ENCODE results near the gene ZNF557. TPM values are rescaled to one million over a fixed set of nuclear protein-coding genes. Genes with fewer than 3 reads are reported as not detected.

Gene ZNF557
- total RNA-seq, 1 experiment from 2014 or later: 7.8 TPM

DNA sequence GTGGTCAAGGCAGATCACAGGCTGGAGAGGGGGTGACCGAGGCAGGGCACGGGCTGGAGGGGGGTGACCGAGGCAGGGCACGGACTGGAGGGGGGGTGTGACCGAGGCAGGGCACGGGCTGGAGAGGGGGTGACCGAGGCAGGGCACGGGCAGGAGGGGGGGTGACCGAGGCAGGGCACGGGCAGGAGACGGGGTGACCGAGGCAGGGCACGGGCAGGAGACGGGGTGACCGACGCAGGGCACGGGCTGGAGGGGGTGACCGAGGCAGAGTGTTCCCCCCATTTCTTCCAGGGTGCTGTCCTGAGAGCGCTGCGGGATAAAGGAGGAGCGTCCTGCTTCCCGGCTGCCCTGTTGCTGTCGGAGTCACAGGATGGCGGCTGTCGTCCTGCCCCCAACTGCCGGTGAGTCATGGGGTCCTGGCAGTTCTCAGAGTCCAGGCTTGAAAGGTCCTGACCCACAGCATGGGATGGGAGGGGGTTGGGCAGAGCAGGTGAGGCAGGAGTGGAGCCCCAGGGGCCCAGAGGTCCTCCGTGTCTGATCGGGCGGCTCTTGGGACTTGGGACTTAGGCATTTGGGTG lies 5.3 kb downstream of the ZNF557 start:
- peaks cover 54 to 66% of the 10 kb centered on the region in 2 experiments for H3K36me3 ChIP-seq (ENCODE audit: control insufficient read depth in 1 of 2, insufficient read depth in 2 of 2, low read length in 2 of 2)
- no peak overlapping the region for H2AFZ ChIP-seq (ENCODE audit: low read depth, low read length, poor library complexity, severe bottlenecking)
- BruUV-seq (replicated peaks): no TSS peak
- DNase-seq (ENCODE audit: low read depth, low spot score): no peak
- H3K4me3 ChIP-seq (replicated peaks in 1 of 2; ENCODE audit: low read depth in 1 of 2, low read length in 2 of 2): no peak overlapping the region
- H3K27ac ChIP-seq (ENCODE audit: low read depth, low read length): no peak overlapping the region
- TF ChIP-seq, protein P1, sequence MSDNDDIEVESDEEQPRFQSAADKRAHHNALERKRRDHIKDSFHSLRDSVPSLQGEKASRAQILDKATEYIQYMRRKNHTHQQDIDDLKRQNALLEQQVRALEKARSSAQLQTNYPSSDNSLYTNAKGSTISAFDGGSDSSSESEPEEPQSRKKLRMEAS (IDR thresholded peaks at IDR 0.05): no peak
- TF ChIP-seq SP1 (IDR thresholded peaks at IDR 0.05; ENCODE audit: low read depth) (no peak), EZH2phosphoT487 (IDR thresholded peaks at IDR 0.05; ENCODE audit: borderline replicate concordance) (no peak)
- TF ChIP-seq, protein P2, sequence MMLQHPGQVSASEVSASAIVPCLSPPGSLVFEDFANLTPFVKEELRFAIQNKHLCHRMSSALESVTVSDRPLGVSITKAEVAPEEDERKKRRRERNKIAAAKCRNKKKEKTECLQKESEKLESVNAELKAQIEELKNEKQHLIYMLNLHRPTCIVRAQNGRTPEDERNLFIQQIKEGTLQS (IDR thresholded peaks at IDR 0.05): no peak
- POLR2A ChIA-PET: no interaction called here
- H4K20me1 ChIP-seq (ENCODE audit: insufficient read depth): no peaks in the 10 kb centered on the region
- H3K27me3 ChIP-seq (ENCODE audit: insufficient read depth, low read length): no peaks in the 10 kb centered on the region
- no peak overlapping the region for H3K4me2 ChIP-seq (ENCODE audit: low read length)
- RAD21 ChIA-PET (ENCODE audit: low non-redundant PET in 1 of 2, low total read pairs in 2 of 2, uncharacterized antibody in 2 of 2, unreplicated experiment in 2 of 2): no interaction called here
- no peak for ATAC-seq
- H3K9ac ChIP-seq (ENCODE audit: low read length): no peak overlapping the region
- peaks cover 4 to 5% of the 10 kb centered on the region in 2 experiments; a peak in 3 of 4 replicates for H3K4me1 ChIP-seq (ENCODE audit: control insufficient read depth in 1 of 2, insufficient read depth in 2 of 2, low read length in 2 of 2)
- H3K79me2 ChIP-seq (ENCODE audit: insufficient read depth, low read length): peaks cover 19% of the 10 kb centered on the region
- H3K9me2 ChIP-seq (ENCODE audit: insufficient read depth): no peaks in the 10 kb centered on the region
- intact Hi-C loops (cut with micrococcal nuclease): no loop called here
- peaks cover 17 to 18% of the 10 kb centered on the region in 2 experiments; a peak in 3 of 4 replicates for H3K9me3 ChIP-seq (ENCODE audit: control insufficient read depth in 1 of 2, insufficient read depth in 1 of 2, low read depth in 1 of 2, low read length in 2 of 2)
- CTCF ChIA-PET: no interaction called here

DNA sequence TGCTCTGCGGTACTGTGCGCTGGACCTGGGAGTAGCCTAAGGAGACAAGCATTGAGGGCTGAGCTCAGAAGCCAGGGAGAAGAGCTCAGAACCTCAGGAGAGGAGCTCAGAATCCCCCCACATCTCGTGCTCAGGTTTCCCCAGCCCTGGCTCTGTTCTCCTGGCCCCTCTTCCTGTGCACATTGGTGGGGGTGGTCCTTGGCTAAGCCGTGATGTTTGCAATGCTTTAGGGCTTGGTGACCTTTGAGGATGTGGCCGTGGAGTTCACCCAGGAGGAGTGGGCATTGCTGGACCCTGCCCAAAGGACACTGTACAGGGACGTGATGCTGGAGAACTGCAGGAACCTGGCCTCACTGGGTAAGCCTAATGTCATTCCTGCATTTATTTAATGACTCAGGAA lies 6.6 kb downstream of the ZNF557 start:
- no peak for DNase-seq (ENCODE audit: low read depth, low spot score)
- intact Hi-C loops (cut with micrococcal nuclease): no loop called here
- H3K9ac ChIP-seq (ENCODE audit: low read length): no peak overlapping the region
- CTCF ChIA-PET: no interaction called here
- H3K4me3 ChIP-seq (replicated peaks in 1 of 2; ENCODE audit: low read depth in 1 of 2, low read length in 2 of 2): no peak overlapping the region
- no TSS peak for BruUV-seq (replicated peaks)
- H3K4me2 ChIP-seq (ENCODE audit: low read length): no peak overlapping the region
- no peaks in the 10 kb centered on the region for H3K4me1 ChIP-seq (ENCODE audit: control insufficient read depth in 1 of 2, insufficient read depth in 2 of 2, low read length in 2 of 2)
- peaks cover 61 to 79% of the 10 kb centered on the region in 2 experiments for H3K36me3 ChIP-seq (ENCODE audit: control insufficient read depth in 1 of 2, insufficient read depth in 2 of 2, low read length in 2 of 2)
- no peaks in the 10 kb centered on the region for H3K27me3 ChIP-seq (ENCODE audit: insufficient read depth, low read length)
- H3K79me2 ChIP-seq (ENCODE audit: insufficient read depth, low read length): peaks cover 6% of the 10 kb centered on the region; the same call in 1 of the 2 replicates
- POLR2A ChIA-PET: no interaction called here
- no peaks in the 10 kb centered on the region for H4K20me1 ChIP-seq (ENCODE audit: insufficient read depth)
- H3K27ac ChIP-seq (ENCODE audit: low read depth, low read length): no peak overlapping the region
- H3K9me2 ChIP-seq (ENCODE audit: insufficient read depth): no peaks in the 10 kb centered on the region
- RAD21 ChIA-PET (ENCODE audit: low non-redundant PET in 1 of 2, low total read pairs in 2 of 2, uncharacterized antibody in 2 of 2, unreplicated experiment in 2 of 2): no interaction called here
- peaks cover 27 to 28% of the 10 kb centered on the region in 2 experiments; a peak in 3 of 4 replicates for H3K9me3 ChIP-seq (ENCODE audit: control insufficient read depth in 1 of 2, insufficient read depth in 1 of 2, low read depth in 1 of 2, low read length in 2 of 2)
- ATAC-seq: no peak
- no peak overlapping the region for H2AFZ ChIP-seq (ENCODE audit: low read depth, low read length, poor library complexity, severe bottlenecking)
- TF ChIP-seq, protein P1 (IDR thresholded peaks at IDR 0.05): no peak
- TF ChIP-seq FOSL1 (IDR thresholded peaks at IDR 0.05; ENCODE audit: low read depth) (no peak), JUND (IDR thresholded peaks at IDR 0.05) (no peak), CEBPB (IDR thresholded peaks at IDR 0.05; ENCODE audit: low read depth) (no peak), ZFX (IDR thresholded peaks at IDR 0.05) (no peak), YY1 (IDR thresholded peaks at IDR 0.05; ENCODE audit: extremely low read depth, insufficient replicate concordance, low read depth, low read length) (no peak), SP1 (IDR thresholded peaks at IDR 0.05; ENCODE audit: low read depth) (no peak), SRF (IDR thresholded peaks at IDR 0.05; ENCODE audit: low read depth) (no peak), ELF1 (IDR thresholded peaks at IDR 0.05; ENCODE audit: borderline replicate concordance, low read depth) (no peak)
- TF ChIP-seq, protein P3, sequence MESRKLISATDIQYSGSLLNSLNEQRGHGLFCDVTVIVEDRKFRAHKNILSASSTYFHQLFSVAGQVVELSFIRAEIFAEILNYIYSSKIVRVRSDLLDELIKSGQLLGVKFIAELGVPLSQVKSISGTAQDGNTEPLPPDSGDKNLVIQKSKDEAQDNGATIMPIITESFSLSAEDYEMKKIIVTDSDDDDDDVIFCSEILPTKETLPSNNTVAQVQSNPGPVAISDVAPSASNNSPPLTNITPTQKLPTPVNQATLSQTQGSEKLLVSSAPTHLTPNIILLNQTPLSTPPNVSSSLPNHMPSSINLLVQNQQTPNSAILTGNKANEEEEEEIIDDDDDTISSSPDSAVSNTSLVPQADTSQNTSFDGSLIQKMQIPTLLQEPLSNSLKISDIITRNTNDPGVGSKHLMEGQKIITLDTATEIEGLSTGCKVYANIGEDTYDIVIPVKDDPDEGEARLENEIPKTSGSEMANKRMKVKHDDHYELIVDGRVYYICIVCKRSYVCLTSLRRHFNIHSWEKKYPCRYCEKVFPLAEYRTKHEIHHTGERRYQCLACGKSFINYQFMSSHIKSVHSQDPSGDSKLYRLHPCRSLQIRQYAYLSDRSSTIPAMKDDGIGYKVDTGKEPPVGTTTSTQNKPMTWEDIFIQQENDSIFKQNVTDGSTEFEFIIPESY (IDR thresholded peaks at IDR 0.05; ENCODE audit: extremely low read depth, insufficient replicate concordance, low read length): no peak
- TF ChIP-seq, protein P2 (IDR thresholded peaks at IDR 0.05): no peak
- TF ChIP-seq, protein P4, sequence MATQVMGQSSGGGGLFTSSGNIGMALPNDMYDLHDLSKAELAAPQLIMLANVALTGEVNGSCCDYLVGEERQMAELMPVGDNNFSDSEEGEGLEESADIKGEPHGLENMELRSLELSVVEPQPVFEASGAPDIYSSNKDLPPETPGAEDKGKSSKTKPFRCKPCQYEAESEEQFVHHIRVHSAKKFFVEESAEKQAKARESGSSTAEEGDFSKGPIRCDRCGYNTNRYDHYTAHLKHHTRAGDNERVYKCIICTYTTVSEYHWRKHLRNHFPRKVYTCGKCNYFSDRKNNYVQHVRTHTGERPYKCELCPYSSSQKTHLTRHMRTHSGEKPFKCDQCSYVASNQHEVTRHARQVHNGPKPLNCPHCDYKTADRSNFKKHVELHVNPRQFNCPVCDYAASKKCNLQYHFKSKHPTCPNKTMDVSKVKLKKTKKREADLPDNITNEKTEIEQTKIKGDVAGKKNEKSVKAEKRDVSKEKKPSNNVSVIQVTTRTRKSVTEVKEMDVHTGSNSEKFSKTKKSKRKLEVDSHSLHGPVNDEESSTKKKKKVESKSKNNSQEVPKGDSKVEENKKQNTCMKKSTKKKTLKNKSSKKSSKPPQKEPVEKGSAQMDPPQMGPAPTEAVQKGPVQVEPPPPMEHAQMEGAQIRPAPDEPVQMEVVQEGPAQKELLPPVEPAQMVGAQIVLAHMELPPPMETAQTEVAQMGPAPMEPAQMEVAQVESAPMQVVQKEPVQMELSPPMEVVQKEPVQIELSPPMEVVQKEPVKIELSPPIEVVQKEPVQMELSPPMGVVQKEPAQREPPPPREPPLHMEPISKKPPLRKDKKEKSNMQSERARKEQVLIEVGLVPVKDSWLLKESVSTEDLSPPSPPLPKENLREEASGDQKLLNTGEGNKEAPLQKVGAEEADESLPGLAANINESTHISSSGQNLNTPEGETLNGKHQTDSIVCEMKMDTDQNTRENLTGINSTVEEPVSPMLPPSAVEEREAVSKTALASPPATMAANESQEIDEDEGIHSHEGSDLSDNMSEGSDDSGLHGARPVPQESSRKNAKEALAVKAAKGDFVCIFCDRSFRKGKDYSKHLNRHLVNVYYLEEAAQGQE (IDR thresholded peaks at IDR 0.05; ENCODE audit: low read depth): no peak
